HEK293T (cell line): Measurements from ENCODE around the gene IVNS1ABP.

Experiments used
- ARNT ChIP-seq: fragments of 450-650 bp; IDR thresholded peaks from 2 replicates; pipeline ENCODE4 v1.6.1; 2017; ENCODE audit warnings: mild to moderate bottlenecking
- FOXA1 ChIP-seq: fragments of 450-650 bp; IDR thresholded peaks from 2 replicates; pipeline ENCODE4 v1.6.1; 2016; ENCODE audit warnings: mild to moderate bottlenecking
- FOXM1 ChIP-seq: fragments of 450-650 bp; IDR thresholded peaks from 2 replicates; pipeline ENCODE4 v1.6.1; 2017; ENCODE audit warnings: mild to moderate bottlenecking, borderline replicate concordance
- LEF1 ChIP-seq: fragments of 450-650 bp; IDR thresholded peaks from 2 replicates; pipeline ENCODE4 v1.6.1; 2017; ENCODE audit warnings: mild to moderate bottlenecking, borderline replicate concordance
- NFRKB ChIP-seq: fragments of 450-650 bp; IDR thresholded peaks from 2 replicates; pipeline ENCODE4 v1.6.1; 2016; ENCODE audit warnings: mild to moderate bottlenecking, moderate library complexity
- SP1 ChIP-seq: fragments of 450-650 bp; IDR thresholded peaks from 2 replicates; pipeline ENCODE4 v1.6.1; 2017
- TARDBP ChIP-seq: fragments of 450-650 bp; IDR thresholded peaks from 2 replicates; pipeline ENCODE4 v1.6.1; 2016

GRCh38 chr1:185314411-185314810, 2.6 kb downstream of the IVNS1ABP start:
- TF ChIP-seq ARNT: no peak
- no peak for TF ChIP-seq NFRKB
- TF ChIP-seq LEF1: no peak
- no peak for TF ChIP-seq FOXM1
- no peak for TF ChIP-seq SP1
- TF ChIP-seq FOXA1: no peak
- TF ChIP-seq TARDBP: no peak
